Prostate gland (tissue), 2 donors: Measurements from ENCODE around the gene SRSF3. TPM values are rescaled to one million over a fixed set of nuclear protein-coding genes. Genes with fewer than 3 reads are reported as not detected.

Experiments
- DNase-seq: peaks from one replicate; pipeline ENCODE4 v3.0.0-alpha.2; 2019; ENCODE audit warnings: low spot score
- H3K27ac ChIP-seq, 2 donors: fragments of 200-600 bp; sonication (generic); 2 replicates each; pipeline ENCODE4 v1.5.1; 2017 to 2019
- H3K27me3 ChIP-seq: fragments of 200-600 bp; sonication (generic); replicated peaks from 2 replicates; pipeline ENCODE4 v1.5.1; 2019; ENCODE audit not compliant: insufficient read depth
- H3K36me3 ChIP-seq, 2 donors: fragments of 200-600 bp; sonication (generic); 1 replicate in 1 of 2; 2 replicates in 1 of 2; pipeline versions ENCODE4 v1.5.1 to v1.8.1; 2017 to 2019
- H3K4me1 ChIP-seq: fragments of 200-600 bp; sonication (generic); replicated peaks from 2 replicates; pipeline ENCODE4 v1.5.1; 2019
- H3K4me3 ChIP-seq, 2 donors: fragments of 200-600 bp; sonication (generic); 2 replicates each; pipeline ENCODE4 v1.5.1; 2017 to 2019
- H3K9me3 ChIP-seq: fragments of 200-600 bp; sonication (generic); 2 replicates; pipeline ENCODE4 v1.5.1; 2017
- POLR2A ChIP-seq: fragments of 450-650 bp; IDR thresholded peaks from one replicate; pipeline ENCODE4 v1.6.1; 2016; ENCODE audit warnings: antibody characterized with exemption, mild to moderate bottlenecking
- POLR2AphosphoS5 ChIP-seq: sonication (generic); formaldehyde crosslinking; IDR thresholded peaks from one replicate; pipeline ENCODE4 v1.6.1; 2017; ENCODE audit warnings: antibody characterized with exemption
- WGBS: methylation state at CpG from one replicate; pipeline ENCODE4 v1.1.5; 2018; 5-methylcytosine and 5-hydroxymethylcytosine counted together
- intact Hi-C: fragments of 100-400 bp; cut with DNase I; formaldehyde crosslinking; loops from one replicate; pipeline ENCODE4 v1.14.2; 2022
- total RNA-seq, 2 donors: library from RNA; depleted of rRNA; stranded (reverse); fragments of >200 nt; gene quantifications; one replicate each; pipeline ENCODE4 v1.1.0, GENCODE V29; 2016
- TF ChIP-seq, protein P1 (sequence below), 4 experiments: fragments of 200-600 bp in 2 of 4; fragments of 450-650 bp in 2 of 4; sonication (generic) in 2 of 4; IDR thresholded peaks; 1 replicate in 3 of 4; 2 replicates in 1 of 4; pipeline ENCODE4 v1.5.1; 2016 to 2019; ENCODE audit warnings: antibody characterized with exemption in 4 of 4, mild to moderate bottlenecking in 2 of 4, moderate library complexity in 2 of 4

Gene SRSF3
- total RNA-seq, 2 donors from 2014 or later: 111 to 153 TPM

DNA sequence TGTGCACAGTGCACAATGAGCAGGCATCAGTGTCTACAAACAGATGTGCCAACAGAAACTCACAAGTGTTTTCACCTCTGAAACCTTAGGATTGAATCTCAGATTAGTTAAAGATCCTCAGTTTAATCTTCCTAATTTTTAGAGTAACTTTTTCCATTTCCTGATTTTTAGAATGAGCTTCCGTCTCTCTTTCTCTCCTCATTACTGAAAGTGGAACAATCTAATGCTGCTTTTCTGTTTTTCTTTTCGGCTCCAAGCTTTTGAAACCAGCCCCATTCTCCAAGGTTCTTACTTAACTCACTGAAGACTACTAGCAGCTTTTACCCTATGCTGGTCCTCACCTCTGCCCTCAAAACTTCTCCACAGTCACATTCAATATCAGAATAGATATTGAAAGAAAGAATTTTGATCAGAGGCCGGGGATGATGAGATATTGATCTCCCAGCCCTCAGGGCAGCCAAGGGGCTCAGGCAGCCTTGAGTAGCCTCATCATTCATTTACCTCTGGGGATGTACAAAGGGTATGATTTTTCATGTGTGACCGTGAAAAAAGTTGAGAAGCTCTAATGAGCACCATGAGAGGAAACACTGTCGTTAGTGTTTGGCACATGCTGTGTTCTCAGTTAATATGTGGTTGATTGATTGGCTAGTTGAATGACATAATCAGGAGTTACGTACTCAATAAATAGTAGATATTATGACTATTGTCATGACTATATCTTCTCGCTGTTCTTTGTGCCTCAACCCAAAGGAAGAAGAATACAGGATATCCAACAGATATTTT lies 35.0 kb upstream of the SRSF3 start:
- no peaks in the 10 kb centered on the region for H3K4me1 ChIP-seq
- no peaks in the 10 kb centered on the region for H3K36me3 ChIP-seq
- intact Hi-C loops: no loop called here
- TF ChIP-seq POLR2A (no peak), POLR2AphosphoS5 (no peak)
- TF ChIP-seq, protein P1, sequence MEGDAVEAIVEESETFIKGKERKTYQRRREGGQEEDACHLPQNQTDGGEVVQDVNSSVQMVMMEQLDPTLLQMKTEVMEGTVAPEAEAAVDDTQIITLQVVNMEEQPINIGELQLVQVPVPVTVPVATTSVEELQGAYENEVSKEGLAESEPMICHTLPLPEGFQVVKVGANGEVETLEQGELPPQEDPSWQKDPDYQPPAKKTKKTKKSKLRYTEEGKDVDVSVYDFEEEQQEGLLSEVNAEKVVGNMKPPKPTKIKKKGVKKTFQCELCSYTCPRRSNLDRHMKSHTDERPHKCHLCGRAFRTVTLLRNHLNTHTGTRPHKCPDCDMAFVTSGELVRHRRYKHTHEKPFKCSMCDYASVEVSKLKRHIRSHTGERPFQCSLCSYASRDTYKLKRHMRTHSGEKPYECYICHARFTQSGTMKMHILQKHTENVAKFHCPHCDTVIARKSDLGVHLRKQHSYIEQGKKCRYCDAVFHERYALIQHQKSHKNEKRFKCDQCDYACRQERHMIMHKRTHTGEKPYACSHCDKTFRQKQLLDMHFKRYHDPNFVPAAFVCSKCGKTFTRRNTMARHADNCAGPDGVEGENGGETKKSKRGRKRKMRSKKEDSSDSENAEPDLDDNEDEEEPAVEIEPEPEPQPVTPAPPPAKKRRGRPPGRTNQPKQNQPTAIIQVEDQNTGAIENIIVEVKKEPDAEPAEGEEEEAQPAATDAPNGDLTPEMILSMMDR (IDR thresholded peaks at IDR 0.05): no peak
- no peak overlapping the region for H3K4me3 ChIP-seq
- H3K27me3 ChIP-seq: no peaks in the 10 kb centered on the region
- DNase-seq: no peak
- 81% methylated on average over 7 of the region's 7 CpGs for WGBS
- no peaks in the 10 kb centered on the region for H3K9me3 ChIP-seq
- H3K27ac ChIP-seq: no peak overlapping the region

DNA sequence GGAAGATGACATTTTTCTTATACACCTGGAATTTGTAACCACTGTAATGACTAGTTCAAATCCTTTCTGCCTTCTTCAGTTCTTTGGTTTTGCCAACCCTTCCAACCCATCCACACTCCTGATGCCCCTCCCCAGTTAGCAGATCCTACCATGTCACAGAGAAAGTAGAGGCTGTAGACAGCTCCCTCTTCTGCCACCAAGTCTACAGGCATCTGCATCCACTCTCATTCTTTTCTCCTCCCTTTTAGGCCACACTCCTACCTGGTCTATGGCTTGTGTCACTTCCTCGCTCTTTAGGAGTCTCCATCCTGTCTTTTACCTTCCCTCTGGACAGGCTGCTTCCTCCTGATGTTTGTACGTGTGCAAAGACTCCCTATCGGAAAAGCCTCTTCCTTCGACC lies 33.3 kb upstream of the SRSF3 start:
- TF ChIP-seq POLR2A: no peak
- TF ChIP-seq, protein P1 (IDR thresholded peaks at IDR 0.05): no peak
- no peak for TF ChIP-seq POLR2AphosphoS5
- Histone ChIP-seq H3K4me1 (no peaks in the 10 kb centered on the region), H3K4me3 (no peak overlapping the region), H3K27me3 (no peaks in the 10 kb centered on the region), H3K36me3 (no peaks in the 10 kb centered on the region), H3K9me3 (no peaks in the 10 kb centered on the region), H3K27ac (no peak overlapping the region)
- WGBS: 97% methylated on average over 4 of the region's 4 CpGs
- no peak for DNase-seq
- intact Hi-C loops: no loop called here

- TF ChIP-seq POLR2A (no peak), POLR2AphosphoS5 (no peak)
- TF ChIP-seq, protein P1 (IDR thresholded peaks at IDR 0.05): no peak
- Histone ChIP-seq H3K9me3 (no peaks in the 10 kb centered on the region), H3K27ac (no peak overlapping the region), H3K4me1 (no peaks in the 10 kb centered on the region), H3K4me3 (no peak overlapping the region), H3K36me3 (no peaks in the 10 kb centered on the region), H3K27me3 (no peaks in the 10 kb centered on the region)
- intact Hi-C loops: no loop called here
- no peak for DNase-seq
- WGBS: 64% methylated on average over 3 of the region's 3 CpGs
Observed at GRCh38 chr6:36563237-36563927, 30.8 kb upstream of the SRSF3 start.

GRCh38 chr6:36563928-36564284 lies 30.3 kb upstream of the SRSF3 start:
- intact Hi-C loops: no loop called here
- H3K9me3 ChIP-seq: no peaks in the 10 kb centered on the region
- no peaks in the 10 kb centered on the region for H3K36me3 ChIP-seq
- H3K27ac ChIP-seq: no peak overlapping the region
- no peak for DNase-seq
- WGBS: 92% methylated on average over 4 of the region's 4 CpGs
- H3K4me1 ChIP-seq: no peaks in the 10 kb centered on the region
- no peak overlapping the region for H3K4me3 ChIP-seq
- no peaks in the 10 kb centered on the region for H3K27me3 ChIP-seq
- TF ChIP-seq, protein P1 (IDR thresholded peaks at IDR 0.05): no peak
- no peak for TF ChIP-seq POLR2AphosphoS5
- TF ChIP-seq POLR2A: no peak
